Head of caudate nucleus (tissue), 42 donors: ENCODE measurements around the gene NAV2.

Experiments
- DNase-seq, 42 donors: peaks; one replicate each; pipeline versions ENCODE4 v3.0.0 to v3.0.0-alpha.2; 2020 to 2021; ENCODE audit warnings: mixed read lengths in 7 of 42
- intact Hi-C: fragments of 100-400 bp; cut with DNase I; formaldehyde crosslinking; loops from one replicate; pipeline ENCODE4 v1.15.0; 2022

NAV2 gene

GRCh38 chr11:19712281-19713195 is at the start of gene NAV2:
Gene NAV2 (plus strand): TSS chr11:19712837. CDS start chr11:19713696, 859 bp downstream.
- DNase-seq, result peak; percentile 84 to 98 (median 95)
- intact Hi-C loops, result no loop called here

GRCh38 chr11:19663206-19663605 is 49.4 kb upstream of the NAV2 start:
- intact Hi-C loops, result no loop called here
- no peak for DNase-seq

- peak; percentile 49 to 96 (median 78) for DNase-seq
Measured at GRCh38 chr11:19664886-19665548, 47.6 kb upstream of the NAV2 start.

GRCh38 chr11:19666951-19667350 is 45.7 kb upstream of the NAV2 start:
- intact Hi-C loops, result no loop called here
- peak in 41 of 42 donors; percentile 11 to 88 (median 73) for DNase-seq

More at GRCh38 chr11:19664886-19665548, 47.6 kb upstream of the NAV2 start:
- intact Hi-C loops, result no loop called here

- intact Hi-C loops, result no loop called here
- no peak for DNase-seq
Measured at GRCh38 chr11:19669511-19669910, 43.1 kb upstream of the NAV2 start.

- DNase-seq, result peak in 37 of 42 donors; percentile 29 to 93 (median 62)
- intact Hi-C loops, result no loop called here
Measured at GRCh38 chr11:19670030-19670791, 42.4 kb upstream of the NAV2 start.

- intact Hi-C loops, result no loop called here
- no peak for DNase-seq
Measured at GRCh38 chr11:19672586-19673206, 39.9 kb upstream of the NAV2 start.

GRCh38 chr11:19673924-19674729 is 38.5 kb upstream of the NAV2 start:
- intact Hi-C loops, result no loop called here
- DNase-seq, result peak in 31 of 42 donors; percentile 20 to 79 (median 58)

GRCh38 chr11:19674836-19675235 is 37.8 kb upstream of the NAV2 start:
- intact Hi-C loops, result no loop called here
- no peak for DNase-seq

GRCh38 chr11:19675397-19675796 is 37.2 kb upstream of the NAV2 start:
- intact Hi-C loops, result no loop called here
- DNase-seq, result no peak

- intact Hi-C loops, result no loop called here
- DNase-seq, result peak in 6 of 42 donors; percentile 28 to 47 (median 39)
Measured at GRCh38 chr11:19676475-19677380, 35.9 kb upstream of the NAV2 start.

GRCh38 chr11:19677381-19678080 is 35.1 kb upstream of the NAV2 start:
- intact Hi-C loops, result no loop called here
- no peak for DNase-seq

GRCh38 chr11:19679952-19680828 is 32.4 kb upstream of the NAV2 start:
- intact Hi-C loops, result no loop called here
- DNase-seq, result peak; percentile 18 to 92 (median 64)

- no peak for DNase-seq
Measured at GRCh38 chr11:19680829-19681368, 31.7 kb upstream of the NAV2 start.

GRCh38 chr11:19683141-19683805 is 29.4 kb upstream of the NAV2 start:
- DNase-seq, result peak in 4 of 42 donors; percentile 20 to 73 (median 39)
- intact Hi-C loops, result no loop called here

More at GRCh38 chr11:19680829-19681368, 31.7 kb upstream of the NAV2 start:
- intact Hi-C loops, result no loop called here
